ENCODE results near the gene DCUN1D3.

Gene DCUN1D3

GRCh38 chr16:20918486-20919239 lies 18.5 kb upstream of the DCUN1D3 start:
- peak; percentile 67 for DNase-seq (ENCODE audit: low spot score)

GRCh38 chr16:20916942-20917341 lies 16.8 kb upstream of the DCUN1D3 start:
- DNase-seq (ENCODE audit: low spot score), result no peak

GRCh38 chr16:20916289-20916688 lies 16.1 kb upstream of the DCUN1D3 start:
- no peak for DNase-seq (ENCODE audit: low spot score)

GRCh38 chr16:20911361-20911760 lies 11.2 kb upstream of the DCUN1D3 start:
- no peak for DNase-seq (ENCODE audit: low spot score)

GRCh38 chr16:20910781-20911321 lies 10.7 kb upstream of the DCUN1D3 start:
- DNase-seq (ENCODE audit: low spot score), result peak; percentile 73

- peak; percentile 69 for DNase-seq (ENCODE audit: low spot score)
These were observed 6.4 kb upstream of the DCUN1D3 start for GRCh38 chr16:20906341-20907255.

- DNase-seq (ENCODE audit: low spot score), result no peak
These were observed 5.4 kb upstream of the DCUN1D3 start for GRCh38 chr16:20905576-20905975.

GRCh38 chr16:20904507-20905081 lies 4.4 kb upstream of the DCUN1D3 start:
- peak; percentile 24 for DNase-seq (ENCODE audit: low spot score)

- no peak for DNase-seq (ENCODE audit: low spot score)
These were observed 3.8 kb upstream of the DCUN1D3 start for GRCh38 chr16:20903899-20904506.

- DNase-seq (ENCODE audit: low spot score), result no peak
These were observed 3.1 kb upstream of the DCUN1D3 start for GRCh38 chr16:20903116-20903898.

GRCh38 chr16:20902426-20902825 lies 2.3 kb upstream of the DCUN1D3 start:
- DNase-seq (ENCODE audit: low spot score), result no peak

- DNase-seq (ENCODE audit: low spot score), result peak; percentile 42
These were observed 1.4 kb upstream of the DCUN1D3 start for GRCh38 chr16:20901436-20902112.

- no peak for DNase-seq (ENCODE audit: low spot score)
These were observed 894 bp upstream of the DCUN1D3 start for GRCh38 chr16:20901068-20901435.

- DNase-seq (ENCODE audit: low spot score), result peak; percentile 42
These were observed 470 bp downstream of the DCUN1D3 start for GRCh38 chr16:20899477-20900298.

- peak; percentile 75 for DNase-seq (ENCODE audit: low spot score)
These were observed 1.1 kb downstream of the DCUN1D3 start for GRCh38 chr16:20899071-20899470.

- no peak for DNase-seq (ENCODE audit: low spot score)
These were observed 2.2 kb downstream of the DCUN1D3 start for GRCh38 chr16:20897922-20898321.

- peak; percentile 40 for DNase-seq (ENCODE audit: low spot score)
These were observed 2.8 kb downstream of the DCUN1D3 start for GRCh38 chr16:20897253-20897897.

GRCh38 chr16:20894388-20894787 lies 5.8 kb downstream of the DCUN1D3 start:
- no peak for DNase-seq (ENCODE audit: low spot score)

- DNase-seq (ENCODE audit: low spot score), result no peak
These were observed 10.4 kb downstream of the DCUN1D3 start for GRCh38 chr16:20889625-20890275.
